ENCODE data around the gene RBM20. TPM values are rescaled to one million over a fixed set of nuclear protein-coding genes. Genes with fewer than 3 reads are reported as not detected.

Gene RBM20
- total and polyA plus RNA-seq, 4 donors: 1.1 to 2.2 (median 1.6) TPM

- H3K27ac ChIP-seq (ENCODE audit: low read depth, low read length): no peak overlapping the region
- no peaks in the 10 kb centered on the region for H3K27me3 ChIP-seq (ENCODE audit: control insufficient read depth, insufficient read depth, low read length)
- no peak for DNase-seq (ENCODE audit: low read depth in 4 of 6, low spot score in 6 of 6)
- no peaks in the 10 kb centered on the region for H3K36me3 ChIP-seq (ENCODE audit: control insufficient read depth, insufficient read depth, low read length)
- H3K4me3 ChIP-seq (ENCODE audit: low read depth, low read length): no peak overlapping the region
- H3K4me1 ChIP-seq (ENCODE audit: control insufficient read depth, insufficient read depth, low read length): no peaks in the 10 kb centered on the region
- WGBS (ENCODE audit: insufficient coverage): 100% methylated on average over 5 of the region's 10 CpGs
- H3K9me3 ChIP-seq (ENCODE audit: control insufficient read depth, insufficient read depth, low read length): no peaks in the 10 kb centered on the region
These were observed 65.9 kb downstream of the RBM20 start for GRCh38 chr10:110709964-110710587.

- no peaks in the 10 kb centered on the region for H3K4me1 ChIP-seq (ENCODE audit: control insufficient read depth, insufficient read depth, low read length)
- H3K36me3 ChIP-seq (ENCODE audit: control insufficient read depth, insufficient read depth, low read length): no peaks in the 10 kb centered on the region
- DNase-seq (ENCODE audit: low read depth in 4 of 6, low spot score in 6 of 6): no peak
- H3K9me3 ChIP-seq (ENCODE audit: control insufficient read depth, insufficient read depth, low read length): no peaks in the 10 kb centered on the region
- no peak overlapping the region for H3K27ac ChIP-seq (ENCODE audit: low read depth, low read length)
- 100% methylated on average over 3 of the region's 5 CpGs for WGBS (ENCODE audit: insufficient coverage)
- no peaks in the 10 kb centered on the region for H3K27me3 ChIP-seq (ENCODE audit: control insufficient read depth, insufficient read depth, low read length)
- H3K4me3 ChIP-seq (ENCODE audit: low read depth, low read length): no peak overlapping the region
These were observed 66.5 kb downstream of the RBM20 start for GRCh38 chr10:110710621-110711020.

GRCh38 chr10:110711382-110711781, 67.2 kb downstream of the RBM20 start:
- WGBS (ENCODE audit: insufficient coverage): 100% methylated on average over 2 of the region's 4 CpGs
- Histone ChIP-seq H3K36me3 (ENCODE audit: control insufficient read depth, insufficient read depth, low read length) (no peaks in the 10 kb centered on the region), H3K4me1 (ENCODE audit: control insufficient read depth, insufficient read depth, low read length) (no peaks in the 10 kb centered on the region), H3K27me3 (ENCODE audit: control insufficient read depth, insufficient read depth, low read length) (no peaks in the 10 kb centered on the region), H3K9me3 (ENCODE audit: control insufficient read depth, insufficient read depth, low read length) (no peaks in the 10 kb centered on the region), H3K27ac (ENCODE audit: low read depth, low read length) (no peak overlapping the region), H3K4me3 (ENCODE audit: low read depth, low read length) (no peak overlapping the region)
- no peak for DNase-seq (ENCODE audit: low read depth in 4 of 6, low spot score in 6 of 6)

GRCh38 chr10:110714356-110714755, 70.2 kb downstream of the RBM20 start:
- Histone ChIP-seq H3K4me3 (ENCODE audit: low read depth, low read length) (no peak overlapping the region), H3K4me1 (ENCODE audit: control insufficient read depth, insufficient read depth, low read length) (no peaks in the 10 kb centered on the region), H3K27me3 (ENCODE audit: control insufficient read depth, insufficient read depth, low read length) (no peaks in the 10 kb centered on the region), H3K27ac (ENCODE audit: low read depth, low read length) (no peak overlapping the region), H3K9me3 (ENCODE audit: control insufficient read depth, insufficient read depth, low read length) (no peaks in the 10 kb centered on the region), H3K36me3 (ENCODE audit: control insufficient read depth, insufficient read depth, low read length) (no peaks in the 10 kb centered on the region)
- no peak for DNase-seq (ENCODE audit: low read depth in 4 of 6, low spot score in 6 of 6)

- 66% methylated on average over 2 of the region's 4 CpGs for WGBS (ENCODE audit: insufficient coverage)
- no peaks in the 10 kb centered on the region for H3K9me3 ChIP-seq (ENCODE audit: control insufficient read depth, insufficient read depth, low read length)
- H3K4me1 ChIP-seq (ENCODE audit: control insufficient read depth, insufficient read depth, low read length): no peaks in the 10 kb centered on the region
- H3K27ac ChIP-seq (ENCODE audit: low read depth, low read length): no peak overlapping the region
- no peaks in the 10 kb centered on the region for H3K27me3 ChIP-seq (ENCODE audit: control insufficient read depth, insufficient read depth, low read length)
- no peak overlapping the region for H3K4me3 ChIP-seq (ENCODE audit: low read depth, low read length)
- DNase-seq (ENCODE audit: low read depth in 4 of 6, low spot score in 6 of 6): no peak
- H3K36me3 ChIP-seq (ENCODE audit: control insufficient read depth, insufficient read depth, low read length): no peaks in the 10 kb centered on the region
These were observed 73.8 kb downstream of the RBM20 start for GRCh38 chr10:110717781-110718589.

GRCh38 chr10:110721406-110722038, 77.4 kb downstream of the RBM20 start:
- no peaks in the 10 kb centered on the region for H3K36me3 ChIP-seq (ENCODE audit: control insufficient read depth, insufficient read depth, low read length)
- no peaks in the 10 kb centered on the region for H3K27me3 ChIP-seq (ENCODE audit: control insufficient read depth, insufficient read depth, low read length)
- H3K4me3 ChIP-seq (ENCODE audit: low read depth, low read length): no peak overlapping the region
- H3K27ac ChIP-seq (ENCODE audit: low read depth, low read length): no peak overlapping the region
- no peak for DNase-seq (ENCODE audit: low read depth in 4 of 6, low spot score in 6 of 6)
- WGBS (ENCODE audit: insufficient coverage): 82% methylated on average over 7 of the region's 9 CpGs
- H3K9me3 ChIP-seq (ENCODE audit: control insufficient read depth, insufficient read depth, low read length): no peaks in the 10 kb centered on the region
- peaks cover 3% of the 10 kb centered on the region for H3K4me1 ChIP-seq (ENCODE audit: control insufficient read depth, insufficient read depth, low read length)

- DNase-seq (ENCODE audit: low read depth in 4 of 6, low spot score in 6 of 6): no peak
- Histone ChIP-seq H3K4me1 (ENCODE audit: control insufficient read depth, insufficient read depth, low read length) (peaks cover 3% of the 10 kb centered on the region), H3K27me3 (ENCODE audit: control insufficient read depth, insufficient read depth, low read length) (no peaks in the 10 kb centered on the region), H3K36me3 (ENCODE audit: control insufficient read depth, insufficient read depth, low read length) (no peaks in the 10 kb centered on the region), H3K4me3 (ENCODE audit: low read depth, low read length) (no peak overlapping the region), H3K9me3 (ENCODE audit: control insufficient read depth, insufficient read depth, low read length) (no peaks in the 10 kb centered on the region), H3K27ac (ENCODE audit: low read depth, low read length) (no peak overlapping the region)
- 100% methylated on average over 1 of the region's 4 CpGs for WGBS (ENCODE audit: insufficient coverage)
These were observed 79.2 kb downstream of the RBM20 start for GRCh38 chr10:110723224-110723891.

GRCh38 chr10:110724116-110724921, 80.2 kb downstream of the RBM20 start:
- no peak overlapping the region for H3K4me3 ChIP-seq (ENCODE audit: low read depth, low read length)

GRCh38 chr10:110724937-110725336, 80.8 kb downstream of the RBM20 start:
- WGBS (ENCODE audit: insufficient coverage): 67% methylated on average over 1 of the region's 4 CpGs
- Histone ChIP-seq H3K27ac (ENCODE audit: low read depth, low read length) (no peak overlapping the region), H3K4me3 (ENCODE audit: low read depth, low read length) (no peak overlapping the region), H3K9me3 (ENCODE audit: control insufficient read depth, insufficient read depth, low read length) (no peaks in the 10 kb centered on the region), H3K4me1 (ENCODE audit: control insufficient read depth, insufficient read depth, low read length) (peaks cover 3% of the 10 kb centered on the region), H3K27me3 (ENCODE audit: control insufficient read depth, insufficient read depth, low read length) (no peaks in the 10 kb centered on the region), H3K36me3 (ENCODE audit: control insufficient read depth, insufficient read depth, low read length) (no peaks in the 10 kb centered on the region)
- no peak for DNase-seq (ENCODE audit: low read depth in 4 of 6, low spot score in 6 of 6)

More at GRCh38 chr10:110724116-110724921, 80.2 kb downstream of the RBM20 start:
- H3K4me1 ChIP-seq (ENCODE audit: control insufficient read depth, insufficient read depth, low read length): peaks cover 3% of the 10 kb centered on the region
- no peaks in the 10 kb centered on the region for H3K9me3 ChIP-seq (ENCODE audit: control insufficient read depth, insufficient read depth, low read length)
- 64% methylated on average over 6 of the region's 7 CpGs for WGBS (ENCODE audit: insufficient coverage)
- no peak overlapping the region for H3K27ac ChIP-seq (ENCODE audit: low read depth, low read length)
- H3K27me3 ChIP-seq (ENCODE audit: control insufficient read depth, insufficient read depth, low read length): no peaks in the 10 kb centered on the region
- H3K36me3 ChIP-seq (ENCODE audit: control insufficient read depth, insufficient read depth, low read length): no peaks in the 10 kb centered on the region
- DNase-seq (ENCODE audit: low read depth in 4 of 6, low spot score in 6 of 6): no peak
